NOMO-1 (cell line): ENCODE data around the gene RABGGTB.
A peak's percentile ranks its signal among the peaks of the same experiment; 100 is the strongest.
"Not testable (repeated sequence)": the region's sequence is repeated elsewhere in the genome, so short reads cannot be mapped to it uniquely, and the experiment has no call there.

ENCODE experiments used
- DNase-seq, 2 experiments: peaks; one replicate each; lab custom pipeline; 2025; ENCODE audit not compliant: unreplicated experiment in 2 of 2; lab: John Stamatoyannopoulos, UW

RABGGTB gene

GRCh38 chr1:75785983-75786853 is at the start of gene RABGGTB:
TSS of gene RABGGTB (plus strand) at chr1:75786256. CDS start at chr1:75786272, 16 bp downstream.
- DNase-seq: peak; percentile 90 to 94

DNA sequence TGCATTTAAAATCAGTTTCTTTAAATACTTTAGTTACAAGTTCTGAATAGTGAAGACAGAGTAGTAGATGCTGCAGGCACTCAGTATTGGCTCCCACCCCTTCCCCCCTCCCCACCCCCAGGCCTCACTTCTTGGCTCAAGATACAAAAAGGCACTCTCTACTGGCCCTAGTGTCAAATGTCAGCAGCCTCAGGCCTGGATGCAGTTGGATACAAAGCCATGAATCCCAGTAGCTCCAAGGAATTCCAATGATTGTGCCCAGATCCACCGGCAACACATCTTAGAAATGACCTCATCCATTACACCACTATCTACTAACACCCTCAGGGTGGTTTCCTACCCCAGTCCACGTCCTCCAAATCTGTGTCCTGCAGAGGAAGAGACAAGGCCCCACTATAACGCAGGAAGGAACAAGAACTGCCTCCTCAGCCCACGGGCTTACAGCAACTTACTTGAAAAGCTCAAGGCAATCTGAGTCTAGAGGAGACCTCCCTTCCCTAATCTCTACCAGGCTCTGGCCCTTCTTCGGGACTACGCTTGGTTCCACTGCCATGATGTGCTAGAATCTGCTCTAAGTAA is 43.9 kb upstream of the RABGGTB start:
- DNase-seq: no peak

DNA sequence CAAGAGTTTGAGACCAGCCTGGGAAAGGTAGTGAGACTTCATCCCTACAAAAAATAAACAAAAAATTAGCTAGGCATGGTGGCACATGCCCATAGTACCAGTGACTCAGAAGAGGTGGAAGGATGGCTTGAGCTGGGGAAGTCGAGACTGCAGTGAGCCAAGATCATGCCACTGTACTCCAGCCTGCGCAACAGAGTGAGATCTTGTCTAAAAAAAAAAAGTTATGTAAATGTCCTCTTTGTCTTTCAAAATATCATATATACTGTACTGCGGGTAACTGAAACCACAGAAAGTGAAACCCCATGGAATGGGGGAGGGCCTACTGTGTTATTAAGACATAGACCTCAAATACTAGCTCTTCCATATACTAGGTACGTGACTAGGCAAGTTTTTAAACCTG is 40.8 kb upstream of the RABGGTB start:
- peak; percentile 67 to 92 for DNase-seq

DNA sequence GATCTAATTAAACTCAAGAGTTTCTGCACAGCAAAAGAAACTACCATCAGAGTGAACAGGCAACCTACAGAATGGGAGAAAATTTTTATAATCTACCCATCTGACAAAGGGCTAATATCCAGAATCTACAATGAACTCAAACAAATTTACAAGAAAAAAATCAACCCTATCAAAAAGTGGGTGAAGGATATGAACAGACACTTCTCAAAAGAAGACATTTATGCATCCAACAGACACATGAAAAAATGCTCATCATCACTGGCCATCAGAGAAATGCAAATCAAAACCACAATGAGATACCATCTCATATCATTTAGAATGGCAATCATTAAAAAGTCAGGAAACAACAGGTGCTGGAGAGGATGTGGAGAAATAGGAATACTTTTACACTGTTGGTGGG is 28.8 kb upstream of the RABGGTB start:
- not testable (repeated sequence) for DNase-seq

- not testable (repeated sequence) for DNase-seq
Observed at GRCh38 chr1:75758543-75758942, 27.5 kb upstream of the RABGGTB start.

- no peak for DNase-seq
Observed at GRCh38 chr1:75764057-75764655, 21.9 kb upstream of the RABGGTB start.

DNA sequence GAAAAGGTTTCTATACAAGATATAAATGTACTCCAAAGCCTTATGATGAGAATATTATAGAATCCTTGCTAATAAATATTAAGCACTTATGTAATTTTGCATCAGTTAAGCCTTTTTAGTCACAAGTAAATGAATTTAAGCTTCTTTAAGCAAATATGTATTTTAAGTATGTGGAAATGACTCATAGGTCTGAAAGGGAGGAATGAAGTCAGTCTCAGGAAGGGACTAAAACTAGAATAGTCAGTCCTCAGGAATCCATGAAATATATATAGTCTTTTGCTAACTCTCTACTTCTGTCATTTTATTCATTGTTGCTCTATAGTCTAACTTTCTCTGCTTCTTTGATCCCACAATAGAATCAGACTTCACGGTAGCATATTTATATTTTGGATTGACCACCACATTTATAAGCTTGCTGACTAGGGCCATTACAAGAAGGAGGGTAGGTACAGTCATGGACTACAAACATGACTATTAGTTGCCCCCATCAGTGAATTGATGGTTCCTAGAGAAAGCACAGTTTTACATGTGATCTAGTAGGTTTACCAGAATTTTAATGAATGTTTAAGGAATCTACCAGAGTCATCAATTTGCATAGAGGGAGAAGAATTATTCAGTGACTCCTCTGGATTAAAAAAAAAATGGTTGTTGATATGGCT is 20.2 kb upstream of the RABGGTB start:
- DNase-seq: no peak

DNA sequence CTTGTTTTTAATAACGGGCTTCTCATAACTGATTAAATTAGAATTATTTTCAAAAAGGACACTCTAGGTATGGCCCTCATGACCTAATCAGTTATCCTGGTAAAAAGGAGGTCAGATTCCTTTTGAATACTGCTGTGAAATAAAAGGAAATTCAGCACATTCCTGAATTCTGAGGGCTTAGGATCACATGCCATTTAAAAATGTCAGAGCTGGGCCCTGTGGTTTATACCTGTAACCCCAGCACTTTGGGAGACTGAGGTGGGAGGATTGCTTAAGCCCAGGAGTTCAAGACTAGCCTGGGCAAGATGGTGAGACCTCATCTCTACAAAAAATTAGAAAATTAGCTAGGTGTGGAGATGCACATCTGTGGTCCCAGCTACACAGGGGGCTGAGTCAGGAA is 18.0 kb upstream of the RABGGTB start:
- DNase-seq: no peak

DNA sequence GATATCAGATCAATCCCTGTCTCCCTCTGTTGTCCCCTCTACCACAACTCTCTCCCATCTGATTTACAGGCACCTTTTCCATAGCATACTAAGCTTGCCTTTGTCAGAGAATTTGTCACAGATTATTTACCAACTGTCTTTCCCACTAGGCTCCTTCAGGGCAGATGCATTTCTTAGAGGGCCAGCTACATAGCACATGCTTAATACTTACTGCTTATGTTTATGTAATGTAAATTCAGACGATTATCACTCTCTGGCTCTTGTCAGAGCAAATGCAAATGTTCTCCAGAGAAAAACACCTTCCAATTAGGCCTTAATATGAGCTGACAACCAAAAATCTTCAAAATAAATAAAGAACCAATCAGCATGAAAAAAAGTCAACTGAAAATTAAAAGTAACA is 15.3 kb upstream of the RABGGTB start:
- DNase-seq: no peak

- DNase-seq: no peak
Observed at GRCh38 chr1:75771978-75772377, 14.1 kb upstream of the RABGGTB start.

GRCh38 chr1:75777812-75778211 is 8.2 kb upstream of the RABGGTB start:
- not testable (repeated sequence) for DNase-seq

DNA sequence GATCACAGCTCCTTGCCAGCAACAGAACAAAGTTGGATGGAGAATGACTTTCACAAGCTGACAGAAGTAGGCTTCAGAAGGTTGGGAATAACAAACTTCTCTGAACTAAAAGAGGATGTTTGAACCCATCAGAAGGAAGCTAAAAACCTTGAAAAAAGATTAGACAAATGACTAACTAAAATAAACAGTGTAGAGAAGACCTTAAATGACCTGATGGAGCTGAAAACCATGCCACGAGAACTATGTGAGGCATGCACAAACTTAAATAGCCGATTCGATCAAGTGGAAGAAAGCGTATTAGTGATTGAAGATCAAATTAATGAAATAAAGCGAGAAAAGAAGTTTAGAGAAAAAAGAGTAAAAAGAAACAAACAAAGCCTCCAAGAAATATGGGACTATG is 7.4 kb upstream of the RABGGTB start:
- not testable (repeated sequence) for DNase-seq

DNA sequence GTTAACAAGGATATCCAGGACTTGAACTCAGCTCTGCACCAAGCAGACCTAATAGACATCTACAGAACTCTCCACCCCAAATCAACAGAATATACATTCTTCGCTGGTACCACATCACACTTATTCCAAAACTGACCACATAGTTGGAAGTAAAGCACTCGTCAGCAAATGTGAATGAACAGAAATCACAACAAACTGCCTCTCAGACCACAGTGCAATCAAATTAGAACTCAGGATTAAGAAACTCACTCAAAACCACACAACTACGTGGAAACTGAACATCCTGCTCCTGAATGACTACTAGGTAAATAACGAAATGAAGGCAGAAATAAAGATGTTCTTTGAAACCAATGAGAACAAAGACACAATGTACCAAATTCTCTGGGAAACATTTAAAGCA is 5.9 kb upstream of the RABGGTB start:
- not testable (repeated sequence) for DNase-seq

DNA sequence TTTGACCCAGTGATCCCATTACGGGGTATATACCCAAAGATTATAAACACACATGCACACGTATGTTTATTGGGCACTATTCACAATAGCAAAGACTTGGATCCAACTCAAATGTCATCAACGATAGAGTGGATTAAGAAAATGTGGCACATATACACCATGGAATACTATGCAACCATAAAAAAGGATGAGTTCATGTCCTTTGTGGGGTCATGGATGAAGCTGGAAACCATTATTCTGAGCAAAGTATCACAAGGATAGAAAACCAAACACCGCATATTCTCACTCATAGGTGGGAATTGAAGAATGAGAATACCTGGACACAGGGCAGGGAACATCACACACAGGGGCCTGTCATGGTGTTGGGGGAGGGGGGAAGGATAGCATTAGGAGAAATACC is 2.1 kb upstream of the RABGGTB start:
- DNase-seq: not testable (repeated sequence)

GRCh38 chr1:75785320-75785982 is 605 bp upstream of the RABGGTB start:
- DNase-seq: no peak

DNA sequence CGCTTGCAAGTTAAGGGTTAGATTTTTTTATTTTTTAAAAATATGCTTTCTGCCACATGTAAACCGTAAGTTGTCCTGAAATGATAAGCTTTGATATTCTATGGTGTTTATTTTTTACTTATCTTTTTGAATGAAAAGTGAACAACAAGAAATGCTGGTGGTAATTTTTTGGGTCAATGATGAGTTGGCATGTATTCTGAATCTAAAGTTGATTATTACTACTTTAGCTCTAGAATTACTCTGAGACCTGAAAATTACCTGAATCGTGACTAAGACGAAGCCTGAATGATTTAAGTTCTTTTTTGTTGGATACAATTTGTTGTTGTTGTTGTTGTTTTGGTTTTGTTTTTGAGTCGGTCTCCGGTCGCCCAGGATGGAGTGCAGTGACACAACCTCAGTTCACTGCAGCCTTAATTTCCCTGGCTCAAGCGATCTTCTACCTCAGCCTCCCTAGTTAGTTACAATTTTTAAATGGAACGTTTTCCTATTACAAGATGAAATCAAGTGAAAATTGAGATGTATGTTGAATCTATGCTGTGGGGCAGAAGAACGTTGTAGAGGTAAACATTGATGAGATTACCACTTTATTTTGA is 941 bp downstream of the RABGGTB start:
- DNase-seq: no peak

- DNase-seq: no peak
Observed at GRCh38 chr1:75787524-75787923, 1.5 kb downstream of the RABGGTB start.

- DNase-seq: no peak
Observed at GRCh38 chr1:75789988-75790387, 3.9 kb downstream of the RABGGTB start.

GRCh38 chr1:75791022-75791421 is 5.0 kb downstream of the RABGGTB start:
- DNase-seq: peak in 1 of 2 experiments; percentile 10

- DNase-seq: no peak
Observed at GRCh38 chr1:75792091-75792490, 6.0 kb downstream of the RABGGTB start.
